ENCODE measurements around the gene TBCCD1.

DNA sequence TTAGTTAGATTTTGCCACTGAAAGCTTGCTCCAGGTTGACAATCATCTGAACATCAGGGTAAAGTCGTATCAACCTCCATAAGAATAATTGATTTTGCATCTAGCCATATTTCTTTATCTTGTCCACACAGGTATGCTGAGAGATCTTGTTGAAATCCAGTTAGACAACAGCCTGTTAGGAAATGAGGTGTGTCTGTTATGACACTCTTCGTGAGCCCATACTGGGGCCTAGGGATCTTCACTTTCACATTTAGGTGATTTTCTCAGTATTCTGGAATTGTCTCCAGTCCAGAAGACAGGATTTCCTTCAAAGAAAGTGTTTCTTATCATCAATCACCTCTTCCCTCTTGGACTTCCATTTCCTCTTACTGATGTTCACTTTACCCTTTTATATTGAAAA lies 21.5 kb upstream of the TBCCD1 start:
- no peak for TF ChIP-seq CTCF (IDR thresholded peaks at IDR 0.05)
- TF ChIP-seq EP300 (IDR thresholded peaks at IDR 0.05) = no peak
- no peak for TF ChIP-seq POLR2A (IDR thresholded peaks at IDR 0.05)
